K562 (cell line): ENCODE results near the gene P2RX2. TPM values are rescaled to one million over a fixed set of nuclear protein-coding genes. Genes with fewer than 3 reads are reported as not detected.

ENCODE experiments used
- CTCF ChIP-seq, 3 experiments: IDR thresholded peaks in 2 of 3; conservative IDR thresholded peaks in 1 of 3; 2 replicates each; pipeline ENCODE4 v1.5.1; 2011 to 2012; ENCODE audit warnings: low read length in 3 of 3, mild to moderate bottlenecking in 3 of 3, control low read depth in 2 of 3, improper control_type of control experiment in 1 of 3, inconsistent platforms in 1 of 3, low read depth in 1 of 3, mixed read lengths in 1 of 3, moderate library complexity in 1 of 3; ENCODE audit not compliant: insufficient read depth in 2 of 3
- EHMT2 ChIP-seq: fragments of 450-650 bp; IDR thresholded peaks from 2 replicates; pipeline ENCODE4 v1.6.1; 2018; ENCODE audit warnings: antibody characterized with exemption
- GABPB2 ChIP-seq: fragments of 250-450 bp; sonication (Bioruptor Pico); conservative IDR thresholded peaks from 2 replicates; pipeline ENCODE4 v1.5.1; 2021; ENCODE audit warnings: mild to moderate bottlenecking
- KLF1 ChIP-seq: fragments of 450-650 bp; IDR thresholded peaks from 2 replicates; pipeline ENCODE4 v1.6.1; 2016; ENCODE audit warnings: missing genetic modification characterization, missing compliant biosample characterization
- KLF13 ChIP-seq: fragments of 450-650 bp; IDR thresholded peaks from 2 replicates; pipeline ENCODE4 v1.6.1; 2016; ENCODE audit warnings: missing genetic modification characterization, low read depth, mild to moderate bottlenecking, missing compliant biosample characterization, moderate library complexity, borderline replicate concordance
- L3MBTL2 ChIP-seq: fragments of 450-650 bp; IDR thresholded peaks from 2 replicates; pipeline ENCODE4 v1.6.1; 2016; ENCODE audit warnings: mild to moderate bottlenecking, moderate library complexity
- XRCC5 ChIP-seq: fragments of 200-400 bp; formaldehyde crosslinking; IDR thresholded peaks from 2 replicates; pipeline ENCODE4 v1.6.1; 2017; ENCODE audit warnings: low read depth, mild to moderate bottlenecking, low read length
- ZBTB5 ChIP-seq: fragments of 450-650 bp; IDR thresholded peaks from 2 replicates; pipeline ENCODE4 v1.6.1; 2017; ENCODE audit warnings: antibody characterized with exemption
- ZBTB8A ChIP-seq: fragments of 450-650 bp; IDR thresholded peaks from 2 replicates; pipeline ENCODE4 v1.6.1; 2018; ENCODE audit warnings: mild to moderate bottlenecking, moderate library complexity; ENCODE audit not compliant: partially characterized antibody
- ZNF12 ChIP-seq: sonication (generic); formaldehyde crosslinking; IDR thresholded peaks from 2 replicates; pipeline ENCODE4 v1.4.0; 2020; ENCODE audit warnings: mild to moderate bottlenecking, missing genetic modification reagents
- ZNF134 ChIP-seq: fragments of 250-450 bp; sonication (Bioruptor Pico); conservative IDR thresholded peaks from 2 replicates; pipeline ENCODE4 v1.4.0; 2020
- ZNF592 ChIP-seq: fragments of 450-650 bp; IDR thresholded peaks from 2 replicates; pipeline ENCODE4 v1.6.1; 2017; ENCODE audit warnings: antibody characterized with exemption, mild to moderate bottlenecking
- polyA plus RNA-seq, 8 experiments: library from polyadenylated mRNA; depleted of rRNA in 4 of 8; stranded (reverse) in 5 of 8; unstranded in 3 of 8; fragments of >200 nt; fragmentation: Nextera tagmentation in 2 of 8; fragmentation: Illumina TruSeq in 1 of 8; extraction: Ambion mirVana in 2 of 8; extraction: Trizol in 1 of 8; gene quantifications; 2 replicates each; pipeline versions ENCODE4 v1.2.1 to v1.2.3, GENCODE V29; 2011 to 2014; ENCODE audit warnings: inconsistent platforms in 1 of 8, missing spikeins in 1 of 8
- total RNA-seq, 7 experiments: library from RNA; depleted of rRNA in 6 of 7; stranded (reverse); fragments of >200 nt in 6 of 7; fragmentation: Illumina TruSeq in 2 of 7; extraction: Trizol in 2 of 7; gene quantifications; 2 replicates each; pipeline versions ENCODE4 v1.2.1 to v1.2.3, GENCODE V29; 2011 to 2021; ENCODE audit warnings: low replicate concordance in 1 of 7
- TF ChIP-seq, protein P1 (sequence below): fragments of 250-450 bp; sonication (Bioruptor Pico); IDR thresholded peaks from 2 replicates; pipeline ENCODE4 v1.5.1; 2021; ENCODE audit warnings: mild to moderate bottlenecking
- TF ChIP-seq, protein P2 (sequence below): fragments of 250-450 bp; sonication (Bioruptor Pico); IDR thresholded peaks from 2 replicates; pipeline ENCODE4 v1.5.0; 2021
- TF ChIP-seq, protein P3 (sequence below), 2 experiments: fragments of 450-650 bp; conservative IDR thresholded peaks; 2 replicates each; pipeline ENCODE4 v1.6.1; 2017; ENCODE audit warnings: mild to moderate bottlenecking in 2 of 2, moderate library complexity in 2 of 2

The P2RX2 gene
- total and polyA plus RNA-seq, 9 of the 15 experiments (the other 6 are each of a cell fraction or from before 2014, with no cell fraction given): not detected

- TF ChIP-seq ZNF592 (no peak), GABPB2 (CRISPR knock-in tag) (no peak), KLF1 (tag) (no peak), XRCC5 (peak; percentile 54; the same call in 1 of the 2 replicates), ZBTB5 (no peak), KLF13 (tag) (no peak), L3MBTL2 (peak; percentile 90), ZBTB8A (no peak), ZNF12 (CRISPR knock-in tag) (no peak), ZNF134 (no peak), CTCF (IDR thresholded peaks at IDR 0.05 in 2 of 3, conservative IDR thresholded peaks at IDR 0.05 in 1 of 3; ENCODE audit: insufficient read depth in 2 of 3, low read depth in 1 of 3, low read length in 3 of 3) (peak; percentile 92 to 93 (median 93)), EHMT2 (no peak)
- TF ChIP-seq, protein P1, sequence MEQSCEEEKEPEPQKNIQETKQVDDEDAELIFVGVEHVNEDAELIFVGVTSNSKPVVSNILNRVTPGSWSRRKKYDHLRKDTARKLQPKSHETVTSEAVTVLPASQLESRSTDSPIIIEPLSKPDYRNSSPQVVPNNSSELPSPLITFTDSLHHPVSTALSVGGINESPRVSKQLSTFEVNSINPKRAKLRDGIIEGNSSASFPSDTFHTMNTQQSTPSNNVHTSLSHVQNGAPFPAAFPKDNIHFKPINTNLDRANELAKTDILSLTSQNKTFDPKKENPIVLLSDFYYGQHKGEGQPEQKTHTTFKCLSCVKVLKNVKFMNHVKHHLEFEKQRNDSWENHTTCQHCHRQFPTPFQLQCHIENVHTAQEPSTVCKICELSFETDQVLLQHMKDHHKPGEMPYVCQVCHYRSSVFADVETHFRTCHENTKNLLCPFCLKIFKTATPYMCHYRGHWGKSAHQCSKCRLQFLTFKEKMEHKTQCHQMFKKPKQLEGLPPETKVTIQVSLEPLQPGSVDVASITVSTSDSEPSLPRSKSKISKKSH (CRISPR knock-in tag): no peak
- TF ChIP-seq, protein P2, sequence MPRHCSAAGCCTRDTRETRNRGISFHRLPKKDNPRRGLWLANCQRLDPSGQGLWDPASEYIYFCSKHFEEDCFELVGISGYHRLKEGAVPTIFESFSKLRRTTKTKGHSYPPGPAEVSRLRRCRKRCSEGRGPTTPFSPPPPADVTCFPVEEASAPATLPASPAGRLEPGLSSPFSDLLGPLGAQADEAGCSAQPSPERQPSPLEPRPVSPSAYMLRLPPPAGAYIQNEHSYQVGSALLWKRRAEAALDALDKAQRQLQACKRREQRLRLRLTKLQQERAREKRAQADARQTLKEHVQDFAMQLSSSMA: no peak
- TF ChIP-seq, protein P3, sequence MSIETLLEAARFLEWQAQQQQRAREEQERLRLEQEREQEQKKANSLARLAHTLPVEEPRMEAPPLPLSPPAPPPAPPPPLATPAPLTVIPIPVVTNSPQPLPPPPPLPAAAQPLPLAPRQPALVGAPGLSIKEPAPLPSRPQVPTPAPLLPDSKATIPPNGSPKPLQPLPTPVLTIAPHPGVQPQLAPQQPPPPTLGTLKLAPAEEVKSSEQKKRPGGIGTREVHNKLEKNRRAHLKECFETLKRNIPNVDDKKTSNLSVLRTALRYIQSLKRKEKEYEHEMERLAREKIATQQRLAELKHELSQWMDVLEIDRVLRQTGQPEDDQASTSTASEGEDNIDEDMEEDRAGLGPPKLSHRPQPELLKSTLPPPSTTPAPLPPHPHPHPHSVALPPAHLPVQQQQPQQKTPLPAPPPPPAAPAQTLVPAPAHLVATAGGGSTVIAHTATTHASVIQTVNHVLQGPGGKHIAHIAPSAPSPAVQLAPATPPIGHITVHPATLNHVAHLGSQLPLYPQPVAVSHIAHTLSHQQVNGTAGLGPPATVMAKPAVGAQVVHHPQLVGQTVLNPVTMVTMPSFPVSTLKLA (conservative IDR thresholded peaks at IDR 0.05): peak in 1 of 2 experiments; percentile 36; a peak in 1 of 4 replicates
Observed at GRCh38 chr12:132614861-132615578, 3.6 kb upstream of the P2RX2 start (continued).
